ENCODE measurements around the gene ECE1.

Gene ECE1

GRCh38 chr1:21262293-21263051, 27.8 kb downstream of the ECE1 start:
- peak in 39 of 42 donors; percentile 30 to 83 (median 57) for DNase-seq
- intact Hi-C loops (cut with DNase I): no loop called here

- intact Hi-C loops (cut with DNase I): no loop called here
- peak in 13 of 42 donors; percentile 21 to 78 (median 53) for DNase-seq
Measured at GRCh38 chr1:21261551-21262292, 28.5 kb downstream of the ECE1 start.

GRCh38 chr1:21260405-21261125, 29.7 kb downstream of the ECE1 start:
- DNase-seq: no peak
- intact Hi-C loops (cut with DNase I): no loop called here

GRCh38 chr1:21259316-21260076, 30.8 kb downstream of the ECE1 start:
- intact Hi-C loops (cut with DNase I): loop anchor here (10.0 kb wide), 1 partner anchor 395 kb away; no protein-coding TSS in a partner anchor
- DNase-seq: no peak

- intact Hi-C loops (cut with DNase I): loop anchor here (10.0 kb wide), 1 partner anchor 396 kb away; no protein-coding TSS in a partner anchor
- no peak for DNase-seq
Measured at GRCh38 chr1:21258331-21259134, 31.7 kb downstream of the ECE1 start.

- intact Hi-C loops (cut with DNase I): loop anchor here (10.0 kb wide), 1 partner anchor 397 kb away; no protein-coding TSS in a partner anchor
- DNase-seq: no peak
Measured at GRCh38 chr1:21257431-21258135, 32.7 kb downstream of the ECE1 start.

- no peak for DNase-seq
- intact Hi-C loops (cut with DNase I): loop anchor here (10.0 kb wide), 1 partner anchor 398 kb away; no protein-coding TSS in a partner anchor
Measured at GRCh38 chr1:21256776-21257175, 33.5 kb downstream of the ECE1 start.

GRCh38 chr1:21255943-21256320, 34.3 kb downstream of the ECE1 start:
- no peak for DNase-seq
- intact Hi-C loops (cut with DNase I): loop anchor here (2.0 to 10.0 kb wide), 2 partner anchors 113 to 399 kb away; no protein-coding TSS in a partner anchor

- DNase-seq: peak; percentile 79 to 99 (median 96)
- intact Hi-C loops (cut with DNase I): loop anchor here (2.0 to 10.0 kb wide), 2 partner anchors 113 to 399 kb away; no protein-coding TSS in a partner anchor
Measured at GRCh38 chr1:21255284-21255942, 34.9 kb downstream of the ECE1 start.

GRCh38 chr1:21254335-21254951, 35.8 kb downstream of the ECE1 start:
- peak in 20 of 42 donors; percentile 27 to 69 (median 40) for DNase-seq
- intact Hi-C loops (cut with DNase I): loop anchor here (2.0 to 10.0 kb wide), 2 partner anchors 114 to 400 kb away; no protein-coding TSS in a partner anchor

- DNase-seq: peak in 29 of 42 donors; percentile 27 to 88 (median 60)
- intact Hi-C loops (cut with DNase I): loop anchor here (10.0 kb wide), 1 partner anchor 403 kb away; no protein-coding TSS in a partner anchor
Measured at GRCh38 chr1:21251773-21252471, 38.3 kb downstream of the ECE1 start.

GRCh38 chr1:21249940-21250493, 40.2 kb downstream of the ECE1 start:
- peak in 7 of 42 donors; percentile 31 to 70 (median 43) for DNase-seq
- intact Hi-C loops (cut with DNase I): loop anchor here (10.0 kb wide), 1 partner anchor 405 kb away; no protein-coding TSS in a partner anchor

- intact Hi-C loops (cut with DNase I): no loop called here
- no peak for DNase-seq
Measured at GRCh38 chr1:21247892-21248715, 42.2 kb downstream of the ECE1 start.

Measured in head of caudate nucleus (tissue), 42 donors.